HEK293 (cell line): ENCODE data around the gene SPTAN1.

ENCODE experiments used
- CTCF ChIA-PET: fragments of 350-600 bp; formaldehyde crosslinking; extraction: SDS; loops from one replicate; lab custom pipeline; 2021; ENCODE audit warnings: antibody characterized with exemption; lab: Yijun Ruan, JAX
- POLR2A ChIA-PET: fragments of 300-600 bp; formaldehyde crosslinking; extraction: SDS; loops from one replicate; lab custom pipeline; 2020; ENCODE audit warnings: antibody characterized with exemption, inconsistent platforms; lab: Yijun Ruan, JAX
- H3K27ac ChIP-seq: fragments of 200-500 bp; sonication (Bioruptor generic); 2 replicates; pipeline ENCODE4 v1.5.1; 2014; ENCODE audit warnings: low read depth, low read length, control low read depth, inconsistent platforms; ENCODE audit errors: extremely low read depth
- H3K36me3 ChIP-seq, 2 experiments: fragments of 200-500 bp in 1 of 2; sonication (Bioruptor generic) in 1 of 2; 1 replicate in 1 of 2; 2 replicates in 1 of 2; pipeline ENCODE4 v1.5.1; 2014 to 2017; ENCODE audit warnings: inconsistent platforms in 2 of 2, low read length in 2 of 2; ENCODE audit not compliant: control insufficient read depth in 2 of 2, insufficient read depth in 1 of 2
- H3K4me1 ChIP-seq: fragments of 200-500 bp; sonication (Bioruptor generic); 2 replicates; pipeline ENCODE4 v1.5.1; 2014; ENCODE audit warnings: mild to moderate bottlenecking, low read length, inconsistent platforms; ENCODE audit not compliant: control insufficient read depth, insufficient read depth
- H3K4me3 ChIP-seq: 2 replicates; pipeline ENCODE4 v1.5.1; 2011; ENCODE audit warnings: low read depth, mild to moderate bottlenecking, control low read depth, low read length, moderate library complexity
- H3K9me3 ChIP-seq: fragments of 200-500 bp; sonication (Bioruptor generic); 2 replicates; pipeline ENCODE4 v1.5.1; 2014; ENCODE audit warnings: low read depth, low read length, inconsistent platforms; ENCODE audit not compliant: control insufficient read depth, insufficient read depth
- KLF10 ChIP-seq: fragments of 450-650 bp; IDR thresholded peaks from 2 replicates; pipeline ENCODE4 v1.5.1; 2018; ENCODE audit warnings: missing biosample characterization, mild to moderate bottlenecking, missing genetic modification characterization
- SCRT1 ChIP-seq: fragments of 450-650 bp; formaldehyde crosslinking; IDR thresholded peaks from 2 replicates; pipeline ENCODE4 v1.5.1; 2016; ENCODE audit warnings: missing biosample characterization, missing genetic modification characterization, borderline replicate concordance
- SCRT2 ChIP-seq: fragments of 450-650 bp; formaldehyde crosslinking; IDR thresholded peaks from 2 replicates; pipeline ENCODE4 v1.5.1; 2016; ENCODE audit warnings: missing biosample characterization, missing genetic modification characterization
- SP2 ChIP-seq: fragments of 450-650 bp; formaldehyde crosslinking; IDR thresholded peaks from 2 replicates; pipeline ENCODE4 v1.5.1; 2016; ENCODE audit warnings: missing biosample characterization, missing genetic modification characterization
- ZBTB17 ChIP-seq: fragments of 450-650 bp; formaldehyde crosslinking; IDR thresholded peaks from 2 replicates; pipeline ENCODE4 v1.5.1; 2016; ENCODE audit warnings: missing biosample characterization, missing genetic modification characterization
- ZNF248 ChIP-seq: fragments of 450-650 bp; formaldehyde crosslinking; IDR thresholded peaks from 2 replicates; pipeline ENCODE4 v1.5.1; 2017; ENCODE audit warnings: missing biosample characterization, missing genetic modification characterization
- ZNF354C ChIP-seq: fragments of 450-650 bp; formaldehyde crosslinking; IDR thresholded peaks from 2 replicates; pipeline ENCODE4 v1.5.1; 2016; ENCODE audit warnings: missing biosample characterization, missing genetic modification characterization, low read depth, borderline replicate concordance
- ZNF37A ChIP-seq: fragments of 450-650 bp; IDR thresholded peaks from 2 replicates; pipeline ENCODE4 v1.5.1; 2018; ENCODE audit warnings: missing biosample characterization, missing genetic modification characterization
- ZNF433 ChIP-seq: fragments of 450-650 bp; formaldehyde crosslinking; IDR thresholded peaks from 2 replicates; pipeline ENCODE4 v1.5.1; 2016; ENCODE audit warnings: missing biosample characterization, missing genetic modification characterization, low read depth
- ZNF548 ChIP-seq: fragments of 450-650 bp; formaldehyde crosslinking; IDR thresholded peaks from 2 replicates; pipeline ENCODE4 v1.5.1; 2016; ENCODE audit warnings: missing biosample characterization, missing genetic modification characterization
- ZNF624 ChIP-seq: fragments of 450-650 bp; formaldehyde crosslinking; IDR thresholded peaks from 2 replicates; pipeline ENCODE4 v1.5.1; 2017; ENCODE audit warnings: missing biosample characterization, missing genetic modification characterization
- ZNF626 ChIP-seq: fragments of 450-650 bp; sonication (Bioruptor Pico); formaldehyde crosslinking; IDR thresholded peaks from 2 replicates; pipeline ENCODE4 v1.5.1; 2018; ENCODE audit warnings: missing biosample characterization, missing genetic modification characterization, inconsistent platforms
- ZSCAN30 ChIP-seq: fragments of 450-650 bp; IDR thresholded peaks from 2 replicates; pipeline ENCODE4 v1.5.1; 2018; ENCODE audit warnings: missing biosample characterization, mild to moderate bottlenecking, missing genetic modification characterization, moderate library complexity
- TF ChIP-seq, protein P1 (sequence below): fragments of 450-650 bp; formaldehyde crosslinking; IDR thresholded peaks from 2 replicates; pipeline ENCODE4 v1.5.1; 2016; ENCODE audit warnings: missing biosample characterization, missing genetic modification characterization, borderline replicate concordance
- TF ChIP-seq, protein P2 (sequence below): fragments of 450-650 bp; formaldehyde crosslinking; IDR thresholded peaks from 2 replicates; pipeline ENCODE4 v1.5.1; 2016; ENCODE audit warnings: missing biosample characterization, missing genetic modification characterization
- TF ChIP-seq, protein P3 (sequence below): fragments of 450-650 bp; formaldehyde crosslinking; IDR thresholded peaks from 2 replicates; pipeline ENCODE4 v1.5.1; 2016; ENCODE audit warnings: missing biosample characterization, missing genetic modification characterization, low read depth
- TF ChIP-seq, protein P4 (sequence below): fragments of 450-650 bp; formaldehyde crosslinking; IDR thresholded peaks from 2 replicates; pipeline ENCODE4 v1.5.1; 2016; ENCODE audit warnings: missing biosample characterization, missing genetic modification characterization
- TF ChIP-seq, protein P5 (sequence below): fragments of 450-650 bp; formaldehyde crosslinking; IDR thresholded peaks from 2 replicates; pipeline ENCODE4 v1.5.1; 2017; ENCODE audit warnings: missing biosample characterization, missing genetic modification characterization

SPTAN1 gene

DNA sequence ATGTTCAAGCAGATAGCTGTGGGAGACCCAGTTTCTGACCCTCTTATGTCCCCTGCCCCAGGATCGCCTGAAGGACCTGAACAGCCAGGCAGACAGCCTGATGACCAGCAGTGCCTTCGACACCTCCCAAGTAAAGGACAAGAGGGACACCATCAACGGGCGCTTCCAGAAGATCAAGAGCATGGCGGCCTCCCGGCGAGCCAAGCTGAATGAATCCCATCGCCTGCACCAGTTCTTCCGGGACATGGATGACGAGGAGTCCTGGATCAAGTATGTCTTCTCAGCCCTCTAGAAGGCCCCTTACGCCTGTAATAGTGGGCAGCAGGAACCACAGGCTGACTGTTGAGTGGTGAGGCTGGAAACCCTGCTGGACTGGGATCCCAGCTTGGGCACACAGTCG, 63.2 kb downstream of the SPTAN1 start:
- ChIA-PET CTCF (interaction anchor here (0.5 kb wide), 1 partner anchor 176 kb away, joined by 5 read pairs; no protein-coding TSS in a partner anchor), POLR2A (no interaction called here)
- TF ChIP-seq ZNF548 (tag by site-specific recombination) (no peak), ZNF37A (no peak), ZNF433 (tag by site-specific recombination) (no peak), KLF10 (tag by site-specific recombination) (no peak), ZNF354C (tag by site-specific recombination) (no peak), ZNF248 (tag by site-specific recombination) (no peak)
- TF ChIP-seq, protein P1, sequence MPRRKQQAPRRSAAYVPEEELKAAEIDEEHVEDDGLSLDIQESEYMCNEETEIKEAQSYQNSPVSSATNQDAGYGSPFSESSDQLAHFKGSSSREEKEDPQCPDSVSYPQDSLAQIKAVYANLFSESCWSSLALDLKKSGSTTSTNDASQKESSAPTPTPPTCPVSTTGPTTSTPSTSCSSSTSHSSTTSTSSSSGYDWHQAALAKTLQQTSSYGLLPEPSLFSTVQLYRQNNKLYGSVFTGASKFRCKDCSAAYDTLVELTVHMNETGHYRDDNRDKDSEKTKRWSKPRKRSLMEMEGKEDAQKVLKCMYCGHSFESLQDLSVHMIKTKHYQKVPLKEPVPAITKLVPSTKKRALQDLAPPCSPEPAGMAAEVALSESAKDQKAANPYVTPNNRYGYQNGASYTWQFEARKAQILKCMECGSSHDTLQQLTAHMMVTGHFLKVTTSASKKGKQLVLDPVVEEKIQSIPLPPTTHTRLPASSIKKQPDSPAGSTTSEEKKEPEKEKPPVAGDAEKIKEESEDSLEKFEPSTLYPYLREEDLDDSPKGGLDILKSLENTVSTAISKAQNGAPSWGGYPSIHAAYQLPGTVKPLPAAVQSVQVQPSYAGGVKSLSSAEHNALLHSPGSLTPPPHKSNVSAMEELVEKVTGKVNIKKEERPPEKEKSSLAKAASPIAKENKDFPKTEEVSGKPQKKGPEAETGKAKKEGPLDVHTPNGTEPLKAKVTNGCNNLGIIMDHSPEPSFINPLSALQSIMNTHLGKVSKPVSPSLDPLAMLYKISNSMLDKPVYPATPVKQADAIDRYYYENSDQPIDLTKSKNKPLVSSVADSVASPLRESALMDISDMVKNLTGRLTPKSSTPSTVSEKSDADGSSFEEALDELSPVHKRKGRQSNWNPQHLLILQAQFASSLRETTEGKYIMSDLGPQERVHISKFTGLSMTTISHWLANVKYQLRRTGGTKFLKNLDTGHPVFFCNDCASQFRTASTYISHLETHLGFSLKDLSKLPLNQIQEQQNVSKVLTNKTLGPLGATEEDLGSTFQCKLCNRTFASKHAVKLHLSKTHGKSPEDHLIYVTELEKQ (tag by site-specific recombination): no peak
- H3K27ac ChIP-seq: no peak overlapping the region
- no peaks in the 10 kb centered on the region for H3K9me3 ChIP-seq
- H3K4me3 ChIP-seq: no peak overlapping the region
- H3K36me3 ChIP-seq: peaks cover 25 to 92% of the 10 kb centered on the region in 2 experiments
- H3K4me1 ChIP-seq: no peaks in the 10 kb centered on the region

DNA sequence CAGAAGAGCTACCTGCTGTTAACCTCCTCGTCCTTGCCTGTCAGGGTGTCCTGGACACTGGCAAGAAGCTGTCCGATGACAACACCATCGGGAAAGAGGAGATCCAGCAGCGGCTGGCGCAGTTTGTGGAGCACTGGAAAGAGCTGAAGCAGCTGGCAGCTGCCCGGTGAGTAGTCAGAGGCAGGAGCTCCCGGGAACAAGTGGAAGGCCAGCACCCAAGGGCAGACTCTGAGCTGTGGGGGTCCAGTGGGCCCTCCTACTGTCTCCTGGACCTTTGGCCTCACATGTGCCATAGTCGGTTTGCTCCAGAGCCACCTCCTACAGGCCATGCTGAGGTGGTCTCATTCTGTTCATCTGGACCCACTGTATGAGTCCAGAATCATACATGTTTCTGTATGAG, 65.6 kb downstream of the SPTAN1 start:
- ChIA-PET CTCF (no interaction called here), POLR2A (no interaction called here)
- no peak overlapping the region for H3K27ac ChIP-seq
- no peaks in the 10 kb centered on the region for H3K4me1 ChIP-seq
- no peaks in the 10 kb centered on the region for H3K9me3 ChIP-seq
- H3K4me3 ChIP-seq: no peak overlapping the region
- TF ChIP-seq SCRT2 (tag by site-specific recombination) (no peak), ZNF626 (tag by site-specific recombination) (no peak), ZNF37A (no peak), ZSCAN30 (no peak), SP2 (tag by site-specific recombination) (no peak), ZBTB17 (tag by site-specific recombination) (no peak), SCRT1 (tag by site-specific recombination) (no peak), ZNF624 (tag by site-specific recombination) (no peak)
- TF ChIP-seq, protein P2, sequence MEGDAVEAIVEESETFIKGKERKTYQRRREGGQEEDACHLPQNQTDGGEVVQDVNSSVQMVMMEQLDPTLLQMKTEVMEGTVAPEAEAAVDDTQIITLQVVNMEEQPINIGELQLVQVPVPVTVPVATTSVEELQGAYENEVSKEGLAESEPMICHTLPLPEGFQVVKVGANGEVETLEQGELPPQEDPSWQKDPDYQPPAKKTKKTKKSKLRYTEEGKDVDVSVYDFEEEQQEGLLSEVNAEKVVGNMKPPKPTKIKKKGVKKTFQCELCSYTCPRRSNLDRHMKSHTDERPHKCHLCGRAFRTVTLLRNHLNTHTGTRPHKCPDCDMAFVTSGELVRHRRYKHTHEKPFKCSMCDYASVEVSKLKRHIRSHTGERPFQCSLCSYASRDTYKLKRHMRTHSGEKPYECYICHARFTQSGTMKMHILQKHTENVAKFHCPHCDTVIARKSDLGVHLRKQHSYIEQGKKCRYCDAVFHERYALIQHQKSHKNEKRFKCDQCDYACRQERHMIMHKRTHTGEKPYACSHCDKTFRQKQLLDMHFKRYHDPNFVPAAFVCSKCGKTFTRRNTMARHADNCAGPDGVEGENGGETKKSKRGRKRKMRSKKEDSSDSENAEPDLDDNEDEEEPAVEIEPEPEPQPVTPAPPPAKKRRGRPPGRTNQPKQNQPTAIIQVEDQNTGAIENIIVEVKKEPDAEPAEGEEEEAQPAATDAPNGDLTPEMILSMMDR (tag by site-specific recombination): no peak
- TF ChIP-seq, protein P3, sequence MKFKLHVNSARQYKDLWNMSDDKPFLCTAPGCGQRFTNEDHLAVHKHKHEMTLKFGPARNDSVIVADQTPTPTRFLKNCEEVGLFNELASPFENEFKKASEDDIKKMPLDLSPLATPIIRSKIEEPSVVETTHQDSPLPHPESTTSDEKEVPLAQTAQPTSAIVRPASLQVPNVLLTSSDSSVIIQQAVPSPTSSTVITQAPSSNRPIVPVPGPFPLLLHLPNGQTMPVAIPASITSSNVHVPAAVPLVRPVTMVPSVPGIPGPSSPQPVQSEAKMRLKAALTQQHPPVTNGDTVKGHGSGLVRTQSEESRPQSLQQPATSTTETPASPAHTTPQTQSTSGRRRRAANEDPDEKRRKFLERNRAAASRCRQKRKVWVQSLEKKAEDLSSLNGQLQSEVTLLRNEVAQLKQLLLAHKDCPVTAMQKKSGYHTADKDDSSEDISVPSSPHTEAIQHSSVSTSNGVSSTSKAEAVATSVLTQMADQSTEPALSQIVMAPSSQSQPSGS: no peak
- TF ChIP-seq, protein P4, sequence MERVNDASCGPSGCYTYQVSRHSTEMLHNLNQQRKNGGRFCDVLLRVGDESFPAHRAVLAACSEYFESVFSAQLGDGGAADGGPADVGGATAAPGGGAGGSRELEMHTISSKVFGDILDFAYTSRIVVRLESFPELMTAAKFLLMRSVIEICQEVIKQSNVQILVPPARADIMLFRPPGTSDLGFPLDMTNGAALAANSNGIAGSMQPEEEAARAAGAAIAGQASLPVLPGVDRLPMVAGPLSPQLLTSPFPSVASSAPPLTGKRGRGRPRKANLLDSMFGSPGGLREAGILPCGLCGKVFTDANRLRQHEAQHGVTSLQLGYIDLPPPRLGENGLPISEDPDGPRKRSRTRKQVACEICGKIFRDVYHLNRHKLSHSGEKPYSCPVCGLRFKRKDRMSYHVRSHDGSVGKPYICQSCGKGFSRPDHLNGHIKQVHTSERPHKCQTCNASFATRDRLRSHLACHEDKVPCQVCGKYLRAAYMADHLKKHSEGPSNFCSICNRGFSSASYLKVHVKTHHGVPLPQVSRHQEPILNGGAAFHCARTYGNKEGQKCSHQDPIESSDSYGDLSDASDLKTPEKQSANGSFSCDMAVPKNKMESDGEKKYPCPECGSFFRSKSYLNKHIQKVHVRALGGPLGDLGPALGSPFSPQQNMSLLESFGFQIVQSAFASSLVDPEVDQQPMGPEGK: no peak
- TF ChIP-seq, protein P5, sequence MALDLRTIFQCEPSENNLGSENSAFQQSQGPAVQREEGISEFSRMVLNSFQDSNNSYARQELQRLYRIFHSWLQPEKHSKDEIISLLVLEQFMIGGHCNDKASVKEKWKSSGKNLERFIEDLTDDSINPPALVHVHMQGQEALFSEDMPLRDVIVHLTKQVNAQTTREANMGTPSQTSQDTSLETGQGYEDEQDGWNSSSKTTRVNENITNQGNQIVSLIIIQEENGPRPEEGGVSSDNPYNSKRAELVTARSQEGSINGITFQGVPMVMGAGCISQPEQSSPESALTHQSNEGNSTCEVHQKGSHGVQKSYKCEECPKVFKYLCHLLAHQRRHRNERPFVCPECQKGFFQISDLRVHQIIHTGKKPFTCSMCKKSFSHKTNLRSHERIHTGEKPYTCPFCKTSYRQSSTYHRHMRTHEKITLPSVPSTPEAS (tag by site-specific recombination): no peak
- H3K36me3 ChIP-seq: peaks cover 28 to 88% of the 10 kb centered on the region in 2 experiments
